ENCODE measurements around the gene TANGO6. TPM values are rescaled to one million over a fixed set of nuclear protein-coding genes. Genes with fewer than 3 reads are reported as not detected.
"Not testable (repeated sequence)": the region's sequence is repeated elsewhere in the genome, so short reads cannot be mapped to it uniquely, and the experiment has no call there.

TANGO6 gene
- total RNA-seq, 1 donor from 2014 or later = 11.1 TPM

GRCh38 chr16:68833251-68833650 lies 10.1 kb upstream of the TANGO6 start:
- H3K4me1 Mint-ChIP-seq (ENCODE audit: low read depth) = no peaks in the 10 kb centered on the region
- no peak overlapping the region for H3K4me3 Mint-ChIP-seq (ENCODE audit: unreplicated experiment)
- DNase-seq (ENCODE audit: low spot score) = no peak
- no peak for TF ChIP-seq CTCF (IDR thresholded peaks at IDR 0.05)
- no peaks in the 10 kb centered on the region for H3K9me3 Mint-ChIP-seq (ENCODE audit: low read depth)
- H3K36me3 Mint-ChIP-seq (ENCODE audit: low read depth) = no peaks in the 10 kb centered on the region
- H3K27ac Mint-ChIP-seq (ENCODE audit: unreplicated experiment) = no peak overlapping the region
- H3K27me3 Mint-ChIP-seq (ENCODE audit: low read depth) = no peaks in the 10 kb centered on the region

GRCh38 chr16:68834550-68834949 lies 8.8 kb upstream of the TANGO6 start:
- H3K4me3 Mint-ChIP-seq (ENCODE audit: unreplicated experiment) = no peak overlapping the region
- no peaks in the 10 kb centered on the region for H3K4me1 Mint-ChIP-seq (ENCODE audit: low read depth)
- TF ChIP-seq CTCF (IDR thresholded peaks at IDR 0.05) = no peak
- no peak overlapping the region for H3K27ac Mint-ChIP-seq (ENCODE audit: unreplicated experiment)
- no peaks in the 10 kb centered on the region for H3K9me3 Mint-ChIP-seq (ENCODE audit: low read depth)
- DNase-seq (ENCODE audit: low spot score) = no peak
- H3K36me3 Mint-ChIP-seq (ENCODE audit: low read depth) = no peaks in the 10 kb centered on the region
- no peaks in the 10 kb centered on the region for H3K27me3 Mint-ChIP-seq (ENCODE audit: low read depth)

- Mint-ChIP-seq H3K36me3 (ENCODE audit: low read depth) (no peaks in the 10 kb centered on the region), H3K27ac (ENCODE audit: unreplicated experiment) (no peak overlapping the region), H3K9me3 (ENCODE audit: low read depth) (no peaks in the 10 kb centered on the region), H3K4me1 (ENCODE audit: low read depth) (no peaks in the 10 kb centered on the region), H3K27me3 (ENCODE audit: low read depth) (no peaks in the 10 kb centered on the region), H3K4me3 (ENCODE audit: unreplicated experiment) (no peak overlapping the region)
- no peak for DNase-seq (ENCODE audit: low spot score)
- TF ChIP-seq CTCF (IDR thresholded peaks at IDR 0.05) = no peak
Measured at GRCh38 chr16:68835970-68836369, 7.4 kb upstream of the TANGO6 start.

- Mint-ChIP-seq H3K27ac (ENCODE audit: unreplicated experiment) (no peak overlapping the region), H3K9me3 (ENCODE audit: low read depth) (no peaks in the 10 kb centered on the region), H3K27me3 (ENCODE audit: low read depth) (no peaks in the 10 kb centered on the region), H3K36me3 (ENCODE audit: low read depth) (no peaks in the 10 kb centered on the region), H3K4me1 (ENCODE audit: low read depth) (peaks cover 12% of the 10 kb centered on the region), H3K4me3 (ENCODE audit: unreplicated experiment) (no peak overlapping the region)
- no peak for DNase-seq (ENCODE audit: low spot score)
- no peak for TF ChIP-seq CTCF (IDR thresholded peaks at IDR 0.05)
Measured at GRCh38 chr16:68839831-68840230, 3.5 kb upstream of the TANGO6 start.

GRCh38 chr16:68842964-68843481 lies 308 bp upstream of the TANGO6 start:
- Mint-ChIP-seq H3K27ac (ENCODE audit: unreplicated experiment) (peak overlapping the region; percentile 89), H3K4me3 (ENCODE audit: unreplicated experiment) (peak overlapping the region; percentile 90), H3K4me1 (ENCODE audit: low read depth) (peaks cover 18% of the 10 kb centered on the region)
- H3K27me3 Mint-ChIP-seq (ENCODE audit: low read depth); DNase-seq (ENCODE audit: low spot score); H3K9me3 Mint-ChIP-seq (ENCODE audit: low read depth); H3K36me3 Mint-ChIP-seq (ENCODE audit: low read depth): not testable (repeated sequence)

GRCh38 chr16:68844211-68844564 lies 857 bp downstream of the TANGO6 start:
- H3K4me1 Mint-ChIP-seq (ENCODE audit: low read depth) = peaks cover 18% of the 10 kb centered on the region
- no peak for DNase-seq (ENCODE audit: low spot score)
- TF ChIP-seq CTCF (IDR thresholded peaks at IDR 0.05) = peak; percentile 11

More at GRCh38 chr16:68844211-68844564, 857 bp downstream of the TANGO6 start:
- Mint-ChIP-seq H3K9me3 (ENCODE audit: low read depth) (no peaks in the 10 kb centered on the region), H3K36me3 (ENCODE audit: low read depth) (no peaks in the 10 kb centered on the region), H3K27me3 (ENCODE audit: low read depth) (no peaks in the 10 kb centered on the region), H3K27ac (ENCODE audit: unreplicated experiment) (peak overlapping the region; percentile 89), H3K4me3 (ENCODE audit: unreplicated experiment) (peak overlapping the region; percentile 90)
